Occipital lobe (tissue), 2 donors: ENCODE data around the gene CTU2. TPM values are rescaled to one million over a fixed set of nuclear protein-coding genes. Genes with fewer than 3 reads are reported as not detected.

ENCODE experiments used
- DNase-seq: peaks from one replicate; lab custom pipeline; 2025; lab: John Stamatoyannopoulos, UW
- total RNA-seq: library from RNA; depleted of rRNA; stranded (reverse); fragments of >200 nt; gene quantifications from one replicate; pipeline ENCODE4 v1.2.3, GENCODE V29; 2014

CTU2 gene
- total RNA-seq, 1 donor from 2014 or later = 15.9 TPM

GRCh38 chr16:88743693-88744576, 37.6 kb downstream of the CTU2 start:
- no peak for DNase-seq

GRCh38 chr16:88744577-88745521, 38.5 kb downstream of the CTU2 start:
- no peak for DNase-seq

GRCh38 chr16:88746506-88746905, 40.2 kb downstream of the CTU2 start:
- DNase-seq = no peak

- no peak for DNase-seq
Measured at GRCh38 chr16:88747588-88748301, 41.4 kb downstream of the CTU2 start.

- no peak for DNase-seq
Measured at GRCh38 chr16:88748364-88748763, 42.1 kb downstream of the CTU2 start.

GRCh38 chr16:88749358-88749757, 43.1 kb downstream of the CTU2 start:
- DNase-seq = no peak

- no peak for DNase-seq
Measured at GRCh38 chr16:88750854-88751253, 44.6 kb downstream of the CTU2 start.

GRCh38 chr16:88752386-88753002, 46.2 kb downstream of the CTU2 start:
- no peak for DNase-seq

- DNase-seq = no peak
Measured at GRCh38 chr16:88753191-88753590, 46.9 kb downstream of the CTU2 start.

- no peak for DNase-seq
Measured at GRCh38 chr16:88753602-88754001, 47.3 kb downstream of the CTU2 start.

- DNase-seq = no peak
Measured at GRCh38 chr16:88754109-88754911, 48.0 kb downstream of the CTU2 start.

- DNase-seq = no peak
Measured at GRCh38 chr16:88754912-88755744, 48.8 kb downstream of the CTU2 start.

GRCh38 chr16:88755745-88756443, 49.6 kb downstream of the CTU2 start:
- DNase-seq = no peak

GRCh38 chr16:88758227-88758943, 52.1 kb downstream of the CTU2 start:
- DNase-seq = no peak

GRCh38 chr16:88758944-88759244, 52.6 kb downstream of the CTU2 start:
- no peak for DNase-seq

GRCh38 chr16:88759245-88759975, 53.1 kb downstream of the CTU2 start:
- no peak for DNase-seq

GRCh38 chr16:88759976-88760350, 53.7 kb downstream of the CTU2 start:
- no peak for DNase-seq
